Osteocyte (in vitro differentiated cells): Measurements from ENCODE around the gene TRNP1. TPM values are rescaled to one million over a fixed set of nuclear protein-coding genes. Genes with fewer than 3 reads are reported as not detected.
A peak's percentile ranks its signal among the peaks of the same experiment; 100 is the strongest.

Source experiments
- DNase-seq: peaks from one replicate; pipeline ENCODE4 v3.0.0; 2021; ENCODE audit warnings: mixed read lengths; ENCODE audit not compliant: unreplicated experiment; ENCODE audit errors: extremely low spot score
- H3K27ac Mint-ChIP-seq: one replicate; pipeline ENCODE4 v1.8.0; 2021; ENCODE audit warnings: mild to moderate bottlenecking, mixed read lengths; ENCODE audit not compliant: unreplicated experiment
- H3K27me3 Mint-ChIP-seq: one replicate; pipeline ENCODE4 v1.8.0; 2021; ENCODE audit warnings: mixed read lengths; ENCODE audit not compliant: unreplicated experiment
- H3K36me3 Mint-ChIP-seq: one replicate; pipeline ENCODE4 v1.8.0; 2021; ENCODE audit warnings: mixed read lengths; ENCODE audit not compliant: unreplicated experiment
- H3K4me1 Mint-ChIP-seq: one replicate; pipeline ENCODE4 v1.8.0; 2021; ENCODE audit warnings: mixed read lengths; ENCODE audit not compliant: unreplicated experiment
- H3K4me3 Mint-ChIP-seq: one replicate; pipeline ENCODE4 v1.8.0; 2021; ENCODE audit warnings: mild to moderate bottlenecking, moderate library complexity, mixed read lengths; ENCODE audit not compliant: unreplicated experiment
- H3K9me3 Mint-ChIP-seq: one replicate; pipeline ENCODE4 v1.8.0; 2021; ENCODE audit warnings: mixed read lengths; ENCODE audit not compliant: unreplicated experiment
- total RNA-seq: library from RNA; stranded (reverse); gene quantifications from 2 replicates; pipeline ENCODE4 v1.2.1, GENCODE V29; 2021
- TF ChIP-seq, protein P1 (sequence below): fragments of 200-600 bp; sonication (generic); IDR thresholded peaks from 2 replicates; pipeline ENCODE4 v1.5.0; 2021; ENCODE audit warnings: antibody characterized with exemption, mild to moderate bottlenecking, moderate library complexity

Gene TRNP1
- total RNA-seq, 1 donor from 2014 or later, result 33.7 TPM

DNA sequence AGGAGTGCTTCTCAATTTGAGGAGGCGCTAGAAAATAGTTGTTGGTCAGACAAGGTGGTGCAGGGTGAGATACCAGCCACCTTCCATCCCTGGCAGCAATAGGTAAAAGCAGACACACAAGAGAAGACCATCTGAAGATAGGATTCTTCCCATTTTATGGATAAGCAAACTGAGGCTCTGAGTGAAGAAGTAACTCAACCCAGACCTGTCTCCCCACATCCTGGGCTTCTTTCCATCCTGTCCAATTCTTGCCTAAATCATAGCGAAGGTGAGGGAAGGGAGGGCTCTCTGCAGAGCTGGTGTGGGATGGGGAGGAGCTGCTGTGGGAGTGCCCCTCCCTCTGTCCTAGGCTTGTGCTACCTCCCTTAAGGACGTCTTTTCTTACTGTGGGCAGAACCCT lies 21.9 kb upstream of the TRNP1 start:
- Mint-ChIP-seq H3K4me3 (no peak overlapping the region), H3K27ac (no peak overlapping the region), H3K36me3 (no peaks in the 10 kb centered on the region), H3K4me1 (peaks cover 10% of the 10 kb centered on the region), H3K27me3 (peaks cover 3% of the 10 kb centered on the region), H3K9me3 (no peaks in the 10 kb centered on the region)
- TF ChIP-seq, protein P1, sequence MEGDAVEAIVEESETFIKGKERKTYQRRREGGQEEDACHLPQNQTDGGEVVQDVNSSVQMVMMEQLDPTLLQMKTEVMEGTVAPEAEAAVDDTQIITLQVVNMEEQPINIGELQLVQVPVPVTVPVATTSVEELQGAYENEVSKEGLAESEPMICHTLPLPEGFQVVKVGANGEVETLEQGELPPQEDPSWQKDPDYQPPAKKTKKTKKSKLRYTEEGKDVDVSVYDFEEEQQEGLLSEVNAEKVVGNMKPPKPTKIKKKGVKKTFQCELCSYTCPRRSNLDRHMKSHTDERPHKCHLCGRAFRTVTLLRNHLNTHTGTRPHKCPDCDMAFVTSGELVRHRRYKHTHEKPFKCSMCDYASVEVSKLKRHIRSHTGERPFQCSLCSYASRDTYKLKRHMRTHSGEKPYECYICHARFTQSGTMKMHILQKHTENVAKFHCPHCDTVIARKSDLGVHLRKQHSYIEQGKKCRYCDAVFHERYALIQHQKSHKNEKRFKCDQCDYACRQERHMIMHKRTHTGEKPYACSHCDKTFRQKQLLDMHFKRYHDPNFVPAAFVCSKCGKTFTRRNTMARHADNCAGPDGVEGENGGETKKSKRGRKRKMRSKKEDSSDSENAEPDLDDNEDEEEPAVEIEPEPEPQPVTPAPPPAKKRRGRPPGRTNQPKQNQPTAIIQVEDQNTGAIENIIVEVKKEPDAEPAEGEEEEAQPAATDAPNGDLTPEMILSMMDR, result no peak
- no peak for DNase-seq

DNA sequence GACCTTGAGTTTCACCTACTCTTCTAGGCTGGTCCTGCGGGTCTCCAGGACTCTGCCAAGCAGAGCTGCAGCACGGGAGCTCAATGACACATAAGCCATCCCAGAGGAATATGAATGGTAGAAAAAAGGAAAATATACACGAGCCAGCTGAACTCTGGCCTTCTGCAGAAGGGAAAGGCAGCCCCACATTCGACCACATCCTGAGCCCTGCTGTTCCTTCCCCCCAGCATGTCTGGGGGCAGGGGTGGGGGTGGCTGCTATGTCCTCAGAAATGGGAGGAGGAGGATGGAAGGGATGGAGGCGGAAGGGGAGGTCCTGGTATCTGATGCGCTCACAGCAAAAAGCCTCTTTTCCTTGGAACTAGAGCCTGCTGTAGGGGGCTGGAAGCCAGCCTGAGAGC lies 21.1 kb upstream of the TRNP1 start:
- no peak overlapping the region for H3K27ac Mint-ChIP-seq
- H3K27me3 Mint-ChIP-seq, result no peaks in the 10 kb centered on the region
- H3K9me3 Mint-ChIP-seq, result no peaks in the 10 kb centered on the region
- peak overlapping the region; percentile 29 for H3K4me3 Mint-ChIP-seq
- peaks cover 10% of the 10 kb centered on the region for H3K4me1 Mint-ChIP-seq
- TF ChIP-seq, protein P1, result no peak
- no peak for DNase-seq
- no peaks in the 10 kb centered on the region for H3K36me3 Mint-ChIP-seq

DNA sequence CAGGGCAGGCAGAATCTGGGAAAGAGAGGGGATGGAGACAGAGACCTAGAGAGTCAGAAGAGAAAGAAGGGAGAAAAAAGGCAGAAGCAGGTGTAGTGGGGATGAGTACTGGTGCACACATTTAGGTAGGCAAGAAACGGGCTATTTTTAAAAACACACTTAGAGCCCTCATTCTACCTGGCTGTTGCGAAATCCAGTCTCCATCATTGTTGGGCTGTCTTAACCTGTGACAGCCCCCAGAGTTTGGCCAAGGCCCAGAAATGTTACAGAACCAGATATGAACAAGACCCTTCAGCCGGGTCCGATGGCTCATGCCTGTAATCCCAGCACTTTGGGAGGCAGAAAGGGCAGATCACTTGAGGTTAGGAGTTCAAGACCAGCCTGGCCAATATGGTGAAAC lies 20.7 kb upstream of the TRNP1 start:
- no peaks in the 10 kb centered on the region for H3K27me3 Mint-ChIP-seq

DNA sequence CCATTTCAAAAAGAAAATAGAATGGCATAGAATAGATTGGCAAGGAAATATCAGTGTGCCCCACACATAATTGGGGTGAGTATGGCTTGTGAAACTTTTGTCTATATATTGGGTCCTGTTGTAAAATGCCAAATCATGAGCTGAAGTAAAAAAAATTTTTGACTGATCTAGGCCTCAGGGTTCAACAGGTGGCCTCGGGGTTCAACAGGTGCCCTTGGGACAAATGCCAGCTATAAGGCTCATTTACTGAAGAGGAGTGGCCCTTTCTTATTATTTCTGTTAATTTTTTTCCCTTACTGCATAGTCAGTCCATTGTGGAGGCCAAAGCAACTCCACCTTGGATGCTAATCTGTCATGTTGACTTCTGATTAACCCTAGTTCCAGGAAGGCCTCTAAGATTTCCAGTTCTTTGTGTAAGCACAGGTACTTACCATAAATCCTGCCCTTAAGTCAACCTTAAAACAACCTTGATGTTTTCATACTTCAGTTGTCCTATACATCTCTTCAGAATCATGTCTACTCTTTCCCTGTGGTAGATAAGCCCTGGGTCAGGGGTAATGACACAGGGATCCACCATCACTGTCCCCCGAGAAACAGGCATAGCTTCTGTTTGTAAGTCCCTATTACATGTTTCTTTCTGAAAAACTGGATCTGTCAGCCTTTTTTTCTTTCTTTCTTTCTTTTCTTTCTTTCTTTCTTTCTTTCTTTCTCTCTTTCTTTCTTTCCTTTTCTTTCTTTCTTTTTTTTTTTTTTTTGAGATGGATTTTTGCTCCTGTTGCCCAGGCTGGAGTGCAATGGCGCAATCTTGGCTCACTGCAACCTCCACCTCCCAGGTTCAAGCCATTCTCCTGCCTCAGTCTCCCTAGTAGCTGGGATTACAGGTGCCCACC lies 16.6 kb upstream of the TRNP1 start:
- TF ChIP-seq, protein P1, result no peak
- Mint-ChIP-seq H3K9me3 (no peaks in the 10 kb centered on the region), H3K27ac (no peak overlapping the region), H3K4me3 (no peak overlapping the region), H3K4me1 (peaks cover 10% of the 10 kb centered on the region), H3K36me3 (no peaks in the 10 kb centered on the region), H3K27me3 (no peaks in the 10 kb centered on the region)
- no peak for DNase-seq

More for the DNA sequence above, 20.7 kb upstream of the TRNP1 start:
- Mint-ChIP-seq H3K27ac (no peak overlapping the region), H3K36me3 (no peaks in the 10 kb centered on the region), H3K9me3 (no peaks in the 10 kb centered on the region), H3K4me3 (no peak overlapping the region), H3K4me1 (peaks cover 10% of the 10 kb centered on the region)
- DNase-seq, result no peak
- TF ChIP-seq, protein P1, result no peak

DNA sequence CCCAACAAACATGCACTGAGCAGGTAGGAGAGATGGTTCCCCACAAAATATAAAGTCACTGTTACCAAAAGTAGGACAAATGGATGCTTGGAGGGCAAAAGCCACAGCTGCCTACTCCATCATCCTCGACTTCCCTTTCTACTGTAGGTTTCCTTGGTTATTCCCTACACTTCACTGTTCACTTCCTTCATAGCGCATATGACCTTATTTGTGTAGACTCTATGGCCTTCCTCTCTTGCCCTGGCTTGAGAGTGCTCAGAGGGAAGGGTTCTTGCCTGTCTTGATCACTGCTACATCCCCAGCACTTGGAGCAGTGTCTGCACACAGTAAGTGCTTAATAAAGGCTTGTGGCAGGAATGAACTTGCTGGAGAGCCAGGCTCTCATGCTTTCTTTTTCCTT lies 14.6 kb upstream of the TRNP1 start:
- TF ChIP-seq, protein P1, result no peak
- Mint-ChIP-seq H3K27ac (no peak overlapping the region), H3K4me3 (no peak overlapping the region), H3K36me3 (no peaks in the 10 kb centered on the region), H3K9me3 (no peaks in the 10 kb centered on the region), H3K27me3 (peaks cover 6% of the 10 kb centered on the region), H3K4me1 (no peaks in the 10 kb centered on the region)
- no peak for DNase-seq
